ENCODE results near the gene PRKCSH. TPM values are rescaled to one million over a fixed set of nuclear protein-coding genes. Genes with fewer than 3 reads are reported as not detected.
A peak's percentile ranks its signal among the peaks of the same experiment; 100 is the strongest.
"Not testable (repeated sequence)": the region's sequence is repeated elsewhere in the genome, so short reads cannot be mapped to it uniquely, and the experiment has no call there.

The PRKCSH gene
- total and polyA plus RNA-seq, 2 donors (not counting 1 experiment from before 2014, with no cell fraction given), result 259 to 402 TPM

GRCh38 chr19:11425719-11426457 is 9.5 kb upstream of the PRKCSH start:
- Mint-ChIP-seq H3K4me3 (no peak overlapping the region), H3K4me1 (peaks cover 31% of the 10 kb centered on the region), H3K9me3 (ENCODE audit: insufficient read depth) (no peaks in the 10 kb centered on the region), H3K27ac (no peak overlapping the region), H3K27me3 (peaks cover 11% of the 10 kb centered on the region)
- H3K36me3 ChIP-seq (replicated peaks in 1 of 2; ENCODE audit: control extremely low read depth in 1 of 2, control insufficient read depth in 1 of 2, extremely low read depth in 1 of 2, insufficient read depth in 2 of 2, low read length in 1 of 2), result no peaks in the 10 kb centered on the region
- peaks cover 0 to 34% (median 0%) of the 10 kb centered on the region in 3 donors for H3K9me3 ChIP-seq (ENCODE audit: control extremely low read depth in 1 of 3, control insufficient read depth in 2 of 3, insufficient read depth in 1 of 3, low read length in 2 of 3)
- no peak overlapping the region for H3K27ac ChIP-seq (ENCODE audit: low read length in 2 of 2)
- no peaks in the 10 kb centered on the region for H3K79me2 ChIP-seq (ENCODE audit: control insufficient read depth, insufficient read depth, low read length)
- no peaks in the 10 kb centered on the region for H4K20me1 ChIP-seq (ENCODE audit: control insufficient read depth, insufficient read depth, low read length, poor library complexity, severe bottlenecking)
- DNase-seq (no peak), ATAC-seq (ENCODE audit: low read depth) (no peak)
- H3K27me3 ChIP-seq (replicated peaks in 1 of 4; ENCODE audit: control extremely low read depth in 1 of 4, control insufficient read depth in 3 of 4, insufficient read depth in 4 of 4, low read length in 3 of 4), result peaks cover 0 to 23% (median 11%) of the 10 kb centered on the region in 4 experiments
- no peak overlapping the region for H2AFZ ChIP-seq (ENCODE audit: insufficient read depth, low read depth, low read length, poor library complexity, severe bottlenecking)
- H3K4me1 ChIP-seq (ENCODE audit: control insufficient read depth in 2 of 2, insufficient read depth in 2 of 2, low read length in 2 of 2), result peaks cover 30 to 33% of the 10 kb centered on the region in 2 donors
- intact Hi-C loops (cut with micrococcal nuclease), result no loop called here
- no peak overlapping the region for H3K9ac ChIP-seq (ENCODE audit: low read length)
- TF ChIP-seq CTCF (IDR thresholded peaks at IDR 0.05), result no peak
- TF ChIP-seq EZH2 (IDR thresholded peaks at IDR 0.05; ENCODE audit: borderline replicate concordance, insufficient read depth, low read depth, low read length, poor library complexity, severe bottlenecking), result no peak
- no peak overlapping the region for H3K4me2 ChIP-seq (replicated peaks; ENCODE audit: low read depth, low read length, poor library complexity, severe bottlenecking)
- ChIA-PET POLR2A (no interaction called here), CTCF (no interaction called here)
- WGBS (ENCODE audit: insufficient coverage), result 94% methylated on average over 23 of the region's 28 CpGs
- H3K4me3 ChIP-seq (ENCODE audit: control extremely low read depth in 1 of 5, extremely low read depth in 1 of 5, insufficient read depth in 1 of 5, low read depth in 2 of 5, low read length in 4 of 5), result no peak overlapping the region

GRCh38 chr19:11426656-11427055 is 8.8 kb upstream of the PRKCSH start:
- ChIA-PET CTCF (no interaction called here), POLR2A (no interaction called here)
- Mint-ChIP-seq H3K4me3 (no peak overlapping the region), H3K27me3 (peaks cover 5% of the 10 kb centered on the region), H3K9me3 (ENCODE audit: insufficient read depth) (no peaks in the 10 kb centered on the region), H3K27ac (no peak overlapping the region), H3K4me1 (peaks cover 23% of the 10 kb centered on the region)
- Histone ChIP-seq H3K9me3 (ENCODE audit: control extremely low read depth in 1 of 3, control insufficient read depth in 2 of 3, insufficient read depth in 1 of 3, low read length in 2 of 3) (peaks cover 0 to 27% (median 0%) of the 10 kb centered on the region in 3 donors), H3K27ac (ENCODE audit: low read length in 2 of 2) (no peak overlapping the region), H3K79me2 (ENCODE audit: control insufficient read depth, insufficient read depth, low read length) (no peaks in the 10 kb centered on the region), H3K4me3 (ENCODE audit: control extremely low read depth in 1 of 5, extremely low read depth in 1 of 5, insufficient read depth in 1 of 5, low read depth in 2 of 5, low read length in 4 of 5) (no peak overlapping the region), H2AFZ (ENCODE audit: insufficient read depth, low read depth, low read length, poor library complexity, severe bottlenecking) (no peak overlapping the region), H3K27me3 (replicated peaks in 1 of 4; ENCODE audit: control extremely low read depth in 1 of 4, control insufficient read depth in 3 of 4, insufficient read depth in 4 of 4, low read length in 3 of 4) (peaks cover 0 to 16% (median 8%) of the 10 kb centered on the region in 4 experiments), H3K4me1 (ENCODE audit: control insufficient read depth in 2 of 2, insufficient read depth in 2 of 2, low read length in 2 of 2) (peaks cover 23 to 25% of the 10 kb centered on the region in 2 donors), H3K4me2 (replicated peaks; ENCODE audit: low read depth, low read length, poor library complexity, severe bottlenecking) (no peak overlapping the region), H3K9ac (ENCODE audit: low read length) (no peak overlapping the region), H4K20me1 (ENCODE audit: control insufficient read depth, insufficient read depth, low read length, poor library complexity, severe bottlenecking) (no peaks in the 10 kb centered on the region), H3K36me3 (replicated peaks in 1 of 2; ENCODE audit: control extremely low read depth in 1 of 2, control insufficient read depth in 1 of 2, extremely low read depth in 1 of 2, insufficient read depth in 2 of 2, low read length in 1 of 2) (no peaks in the 10 kb centered on the region)
- no peak for ATAC-seq (ENCODE audit: low read depth)
- 94% methylated on average over 19 of the region's 19 CpGs for WGBS (ENCODE audit: insufficient coverage)
- TF ChIP-seq EZH2 (IDR thresholded peaks at IDR 0.05; ENCODE audit: borderline replicate concordance, insufficient read depth, low read depth, low read length, poor library complexity, severe bottlenecking) (no peak), CTCF (IDR thresholded peaks at IDR 0.05) (no peak)
- intact Hi-C loops (cut with micrococcal nuclease), result no loop called here
- DNase-seq, result no peak

GRCh38 chr19:11433526-11433925 is 1.9 kb upstream of the PRKCSH start:
- intact Hi-C loops (cut with micrococcal nuclease); CTCF ChIA-PET; POLR2A ChIA-PET; ATAC-seq (ENCODE audit: low read depth); H3K9me3 Mint-ChIP-seq (ENCODE audit: insufficient read depth); H3K9me3 ChIP-seq (ENCODE audit: control extremely low read depth in 1 of 3, control insufficient read depth in 2 of 3, insufficient read depth in 1 of 3, low read length in 2 of 3); H3K9ac ChIP-seq (ENCODE audit: low read length); H3K27ac ChIP-seq (ENCODE audit: low read length in 2 of 2); DNase-seq; H2AFZ ChIP-seq (ENCODE audit: insufficient read depth, low read depth, low read length, poor library complexity, severe bottlenecking); H3K4me3 Mint-ChIP-seq; H4K20me1 ChIP-seq (ENCODE audit: control insufficient read depth, insufficient read depth, low read length, poor library complexity, severe bottlenecking); H3K27me3 Mint-ChIP-seq; H3K27me3 ChIP-seq (replicated peaks in 1 of 4; ENCODE audit: control extremely low read depth in 1 of 4, control insufficient read depth in 3 of 4, insufficient read depth in 4 of 4, low read length in 3 of 4); H3K4me3 ChIP-seq (ENCODE audit: control extremely low read depth in 1 of 5, extremely low read depth in 1 of 5, insufficient read depth in 1 of 5, low read depth in 2 of 5, low read length in 4 of 5); H3K4me2 ChIP-seq (replicated peaks; ENCODE audit: low read depth, low read length, poor library complexity, severe bottlenecking): not testable (repeated sequence)
- 100% methylated on average over 3 of the region's 3 CpGs for WGBS (ENCODE audit: insufficient coverage)
- Mint-ChIP-seq H3K4me1 (peaks cover 29% of the 10 kb centered on the region), H3K27ac (peak overlapping the region; percentile 26)
- H3K36me3 ChIP-seq (replicated peaks in 1 of 2; ENCODE audit: control extremely low read depth in 1 of 2, control insufficient read depth in 1 of 2, extremely low read depth in 1 of 2, insufficient read depth in 2 of 2, low read length in 1 of 2), result peaks cover 0 to 15% of the 10 kb centered on the region in 2 experiments
- H3K4me1 ChIP-seq (ENCODE audit: control insufficient read depth in 2 of 2, insufficient read depth in 2 of 2, low read length in 2 of 2), result peaks cover 27 to 36% of the 10 kb centered on the region in 2 donors
- H3K79me2 ChIP-seq (ENCODE audit: control insufficient read depth, insufficient read depth, low read length), result peaks cover 23% of the 10 kb centered on the region
